SK-N-DZ (cell line): ENCODE measurements around the gene MANBA.

Source experiments
- DNase-seq: peaks from one replicate; pipeline ENCODE4 v3.0.0-alpha.2; 2015; ENCODE audit warnings: low spot score
- small RNA-seq, 2 experiments: library from RNA; depleted of rRNA; stranded (forward); fragments of <200 nt; gene quantifications; one replicate each; pipeline ENCODE3, GENCODE V24; 2014

Gene MANBA

GRCh38 chr4:102596532-102596931 is 164.2 kb downstream of the MANBA start:
- no peak for DNase-seq

- DNase-seq: no peak
These were observed 166.8 kb downstream of the MANBA start for GRCh38 chr4:102594000-102594399.

DNA sequence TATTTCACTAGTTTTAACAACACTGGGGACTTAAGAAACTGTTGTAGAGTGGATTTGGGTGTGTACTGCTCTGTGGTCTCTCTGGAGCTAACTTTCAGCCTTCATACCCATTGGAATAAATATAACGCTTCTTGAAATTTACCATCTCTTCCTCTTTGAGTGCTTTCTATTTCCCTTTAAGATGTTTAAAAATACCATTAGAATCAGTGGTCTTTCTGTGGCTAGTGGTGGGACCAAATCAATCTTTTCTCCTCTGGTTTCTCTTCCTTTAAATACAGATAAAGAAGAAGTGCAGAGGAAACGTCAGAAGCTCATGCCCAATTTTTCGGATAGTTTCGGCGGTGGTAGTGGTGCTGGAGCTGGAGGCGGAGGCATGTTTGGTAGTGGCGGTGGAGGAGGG is 167.6 kb downstream of the MANBA start:
- DNase-seq: no peak

GRCh38 chr4:102592256-102592655 is 168.5 kb downstream of the MANBA start:
- no peak for DNase-seq

GRCh38 chr4:102589743-102590142 is 171.0 kb downstream of the MANBA start:
- no peak for DNase-seq

GRCh38 chr4:102586644-102587021 is 174.1 kb downstream of the MANBA start:
- DNase-seq: no peak

GRCh38 chr4:102586002-102586643 is 174.6 kb downstream of the MANBA start:
- DNase-seq: no peak

- no peak for DNase-seq
These were observed 175.4 kb downstream of the MANBA start for GRCh38 chr4:102585329-102585728.

DNA sequence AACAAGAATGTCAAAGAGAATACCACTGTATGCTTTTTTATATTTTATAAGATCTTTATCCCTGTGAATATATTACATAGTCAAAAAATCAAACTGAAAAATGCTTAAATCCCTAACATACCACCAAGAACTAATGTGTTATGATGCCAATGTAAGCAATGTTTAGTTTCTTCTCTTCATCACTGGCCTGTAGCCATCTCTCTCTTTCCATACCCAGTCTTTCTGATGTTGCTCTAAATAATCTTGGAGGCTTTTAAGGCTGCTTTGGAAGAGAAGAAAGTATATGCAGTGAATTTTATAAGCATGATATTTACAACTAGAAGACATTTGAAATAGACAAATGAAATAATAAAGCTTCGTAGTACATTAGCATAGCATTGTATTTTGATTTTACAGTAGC is 176.7 kb downstream of the MANBA start:
- no peak for DNase-seq

Small RNA genes lying within 50 kb of the gene (small RNA-seq; reads per million reads assigned to genes)
- gene AC018797.1: 0 reads per million in 2 experiments
